Measurements from ENCODE around the gene ABHD18.

Gene ABHD18

DNA sequence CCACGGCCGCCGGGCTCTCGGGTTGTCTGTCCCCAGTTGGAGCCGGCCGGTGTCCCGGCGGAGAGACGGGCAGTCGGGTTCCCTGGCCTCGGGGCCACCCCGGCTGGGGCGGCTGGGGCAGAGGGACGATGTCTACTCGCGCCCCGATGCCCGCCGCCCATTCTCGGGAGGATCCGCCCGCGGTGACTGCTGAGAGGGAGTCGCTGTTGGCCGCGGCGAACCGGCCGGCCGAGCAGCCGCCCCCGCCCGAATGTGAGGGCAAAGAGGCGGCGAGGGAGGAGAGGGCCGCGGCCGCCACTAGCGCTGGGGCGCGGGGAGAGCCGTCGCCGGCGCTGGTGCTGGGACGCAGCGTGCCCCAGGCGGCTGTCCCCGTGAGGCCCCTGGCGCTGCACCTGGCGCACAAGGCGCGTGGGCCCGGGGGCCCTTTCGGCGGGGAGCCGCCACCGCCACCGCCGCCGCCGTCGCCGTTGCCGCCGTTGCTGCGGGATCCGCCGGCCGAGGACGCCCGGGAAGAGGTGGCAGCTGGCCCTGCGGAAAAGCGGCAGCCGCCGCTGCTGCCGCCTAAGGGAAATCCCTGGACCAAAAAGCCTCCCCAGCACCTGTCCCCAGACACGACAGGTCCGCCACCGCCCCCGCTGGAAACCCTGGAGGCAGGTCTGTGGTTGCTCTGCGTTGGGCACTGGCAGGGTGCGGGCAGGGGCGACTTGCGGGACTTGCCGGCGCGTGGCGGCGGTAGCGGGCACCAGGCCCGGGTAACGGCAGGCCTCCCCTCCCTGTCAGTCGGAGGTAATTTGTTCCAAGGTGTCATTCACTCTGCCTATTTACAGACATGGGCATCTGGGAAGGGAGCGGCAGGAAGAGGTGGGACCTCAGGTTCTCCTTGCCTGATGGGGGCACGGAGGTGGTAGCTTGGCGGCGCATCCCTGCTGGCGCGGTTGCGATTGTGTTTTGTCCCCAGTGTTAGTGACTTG is 96.6 kb downstream of the ABHD18 start (continued):
- TF ChIP-seq, protein P1, sequence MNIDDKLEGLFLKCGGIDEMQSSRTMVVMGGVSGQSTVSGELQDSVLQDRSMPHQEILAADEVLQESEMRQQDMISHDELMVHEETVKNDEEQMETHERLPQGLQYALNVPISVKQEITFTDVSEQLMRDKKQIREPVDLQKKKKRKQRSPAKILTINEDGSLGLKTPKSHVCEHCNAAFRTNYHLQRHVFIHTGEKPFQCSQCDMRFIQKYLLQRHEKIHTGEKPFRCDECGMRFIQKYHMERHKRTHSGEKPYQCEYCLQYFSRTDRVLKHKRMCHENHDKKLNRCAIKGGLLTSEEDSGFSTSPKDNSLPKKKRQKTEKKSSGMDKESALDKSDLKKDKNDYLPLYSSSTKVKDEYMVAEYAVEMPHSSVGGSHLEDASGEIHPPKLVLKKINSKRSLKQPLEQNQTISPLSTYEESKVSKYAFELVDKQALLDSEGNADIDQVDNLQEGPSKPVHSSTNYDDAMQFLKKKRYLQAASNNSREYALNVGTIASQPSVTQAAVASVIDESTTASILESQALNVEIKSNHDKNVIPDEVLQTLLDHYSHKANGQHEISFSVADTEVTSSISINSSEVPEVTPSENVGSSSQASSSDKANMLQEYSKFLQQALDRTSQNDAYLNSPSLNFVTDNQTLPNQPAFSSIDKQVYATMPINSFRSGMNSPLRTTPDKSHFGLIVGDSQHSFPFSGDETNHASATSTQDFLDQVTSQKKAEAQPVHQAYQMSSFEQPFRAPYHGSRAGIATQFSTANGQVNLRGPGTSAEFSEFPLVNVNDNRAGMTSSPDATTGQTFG (tag by site-specific recombination; IDR thresholded peaks at IDR 0.05; ENCODE audit: borderline replicate concordance) = no peak
- TF ChIP-seq SCRT1 (tag by site-specific recombination; IDR thresholded peaks at IDR 0.05; ENCODE audit: borderline replicate concordance) (no peak), ZNF521 (tag by site-specific recombination; IDR thresholded peaks at IDR 0.05) (no peak), ZNF549 (tag by site-specific recombination; IDR thresholded peaks at IDR 0.05) (no peak), ZNF211 (tag by site-specific recombination; IDR thresholded peaks at IDR 0.05; ENCODE audit: low read depth) (no peak), ZNF561 (tag by site-specific recombination; IDR thresholded peaks at IDR 0.05; ENCODE audit: borderline replicate concordance) (peak; percentile 24; the same call in 1 of the 2 replicates), ZNF837 (tag by site-specific recombination; IDR thresholded peaks at IDR 0.05) (no peak), ZNF335 (tag by site-specific recombination; conservative IDR thresholded peaks at IDR 0.05) (peak; percentile 84), SETDB1 (IDR thresholded peaks at IDR 0.05; ENCODE audit: insufficient read length, low read length) (no peak), ZNF571 (tag by site-specific recombination; IDR thresholded peaks at IDR 0.05) (no peak), ZNF26 (tag by site-specific recombination; IDR thresholded peaks at IDR 0.05) (no peak), ZNF768 (tag by site-specific recombination; IDR thresholded peaks at IDR 0.05) (no peak), SP7 (tag by site-specific recombination; IDR thresholded peaks at IDR 0.05) (0 out of 2 replicates have a peak, but pooled peaks have one; percentile 13), ZNF473 (tag by site-specific recombination; IDR thresholded peaks at IDR 0.05) (no peak), ZSCAN23 (tag by site-specific recombination; IDR thresholded peaks at IDR 0.05) (no peak), ZNF600 (tag by site-specific recombination; IDR thresholded peaks at IDR 0.05) (peak; percentile 54), CTCF (tag by site-specific recombination; IDR thresholded peaks at IDR 0.05) (peak; percentile 87), ZNF670 (tag by site-specific recombination; IDR thresholded peaks at IDR 0.05; ENCODE audit: low read depth) (no peak), ZNF350 (tag by site-specific recombination; IDR thresholded peaks at IDR 0.05) (no peak), ZFHX2 (tag by site-specific recombination; conservative IDR thresholded peaks at IDR 0.05) (0 out of 2 replicates have a peak, but pooled peaks have one; percentile 7), WT1 (tag by site-specific recombination; IDR thresholded peaks at IDR 0.05) (0 out of 2 replicates have a peak, but pooled peaks have one; percentile 13), ZNF610 (tag by site-specific recombination; IDR thresholded peaks at IDR 0.05; ENCODE audit: borderline replicate concordance) (peak; percentile 78; the same call in 1 of the 2 replicates), ZNF223 (tag by site-specific recombination; IDR thresholded peaks at IDR 0.05) (0 out of 2 replicates have a peak, but pooled peaks have one; percentile 35)
- TF ChIP-seq, protein P2, sequence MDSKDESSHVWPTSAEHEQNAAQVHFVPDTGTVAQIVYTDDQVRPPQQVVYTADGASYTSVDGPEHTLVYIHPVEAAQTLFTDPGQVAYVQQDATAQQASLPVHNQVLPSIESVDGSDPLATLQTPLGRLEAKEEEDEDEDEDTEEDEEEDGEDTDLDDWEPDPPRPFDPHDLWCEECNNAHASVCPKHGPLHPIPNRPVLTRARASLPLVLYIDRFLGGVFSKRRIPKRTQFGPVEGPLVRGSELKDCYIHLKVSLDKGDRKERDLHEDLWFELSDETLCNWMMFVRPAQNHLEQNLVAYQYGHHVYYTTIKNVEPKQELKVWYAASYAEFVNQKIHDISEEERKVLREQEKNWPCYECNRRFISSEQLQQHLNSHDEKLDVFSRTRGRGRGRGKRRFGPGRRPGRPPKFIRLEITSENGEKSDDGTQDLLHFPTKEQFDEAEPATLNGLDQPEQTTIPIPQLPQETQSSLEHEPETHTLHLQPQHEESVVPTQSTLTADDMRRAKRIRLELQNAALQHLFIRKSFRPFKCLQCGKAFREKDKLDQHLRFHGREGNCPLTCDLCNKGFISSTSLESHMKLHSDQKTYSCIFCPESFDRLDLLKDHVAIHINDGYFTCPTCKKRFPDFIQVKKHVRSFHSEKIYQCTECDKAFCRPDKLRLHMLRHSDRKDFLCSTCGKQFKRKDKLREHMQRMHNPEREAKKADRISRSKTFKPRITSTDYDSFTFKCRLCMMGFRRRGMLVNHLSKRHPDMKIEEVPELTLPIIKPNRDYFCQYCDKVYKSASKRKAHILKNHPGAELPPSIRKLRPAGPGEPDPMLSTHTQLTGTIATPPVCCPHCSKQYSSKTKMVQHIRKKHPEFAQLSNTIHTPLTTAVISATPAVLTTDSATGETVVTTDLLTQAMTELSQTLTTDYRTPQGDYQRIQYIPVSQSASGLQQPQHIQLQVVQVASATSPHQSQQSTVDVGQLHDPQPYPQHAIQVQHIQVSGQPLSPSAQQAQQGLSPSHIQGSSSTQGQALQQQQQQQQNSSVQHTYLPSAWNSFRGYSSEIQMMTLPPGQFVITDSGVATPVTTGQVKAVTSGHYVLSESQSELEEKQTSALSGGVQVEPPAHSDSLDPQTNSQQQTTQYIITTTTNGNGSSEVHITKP (tag by site-specific recombination; IDR thresholded peaks at IDR 0.05) = peak; percentile 94
- TF ChIP-seq, protein P3, sequence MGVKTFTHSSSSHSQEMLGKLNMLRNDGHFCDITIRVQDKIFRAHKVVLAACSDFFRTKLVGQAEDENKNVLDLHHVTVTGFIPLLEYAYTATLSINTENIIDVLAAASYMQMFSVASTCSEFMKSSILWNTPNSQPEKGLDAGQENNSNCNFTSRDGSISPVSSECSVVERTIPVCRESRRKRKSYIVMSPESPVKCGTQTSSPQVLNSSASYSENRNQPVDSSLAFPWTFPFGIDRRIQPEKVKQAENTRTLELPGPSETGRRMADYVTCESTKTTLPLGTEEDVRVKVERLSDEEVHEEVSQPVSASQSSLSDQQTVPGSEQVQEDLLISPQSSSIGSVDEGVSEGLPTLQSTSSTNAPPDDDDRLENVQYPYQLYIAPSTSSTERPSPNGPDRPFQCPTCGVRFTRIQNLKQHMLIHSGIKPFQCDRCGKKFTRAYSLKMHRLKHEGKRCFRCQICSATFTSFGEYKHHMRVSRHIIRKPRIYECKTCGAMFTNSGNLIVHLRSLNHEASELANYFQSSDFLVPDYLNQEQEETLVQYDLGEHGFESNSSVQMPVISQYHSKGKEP (tag by site-specific recombination; IDR thresholded peaks at IDR 0.05) = no peak
- TF ChIP-seq, protein P4, sequence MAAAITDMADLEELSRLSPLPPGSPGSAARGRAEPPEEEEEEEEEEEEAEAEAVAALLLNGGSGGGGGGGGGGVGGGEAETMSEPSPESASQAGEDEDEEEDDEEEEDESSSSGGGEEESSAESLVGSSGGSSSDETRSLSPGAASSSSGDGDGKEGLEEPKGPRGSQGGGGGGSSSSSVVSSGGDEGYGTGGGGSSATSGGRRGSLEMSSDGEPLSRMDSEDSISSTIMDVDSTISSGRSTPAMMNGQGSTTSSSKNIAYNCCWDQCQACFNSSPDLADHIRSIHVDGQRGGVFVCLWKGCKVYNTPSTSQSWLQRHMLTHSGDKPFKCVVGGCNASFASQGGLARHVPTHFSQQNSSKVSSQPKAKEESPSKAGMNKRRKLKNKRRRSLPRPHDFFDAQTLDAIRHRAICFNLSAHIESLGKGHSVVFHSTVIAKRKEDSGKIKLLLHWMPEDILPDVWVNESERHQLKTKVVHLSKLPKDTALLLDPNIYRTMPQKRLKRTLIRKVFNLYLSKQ (tag by site-specific recombination; IDR thresholded peaks at IDR 0.05; ENCODE audit: borderline replicate concordance) = no peak

Data from HEK293 (cell line).